Liver (tissue), 9 donors: ENCODE measurements around the gene UNC5A. TPM values are rescaled to one million over a fixed set of nuclear protein-coding genes. Genes with fewer than 3 reads are reported as not detected.

Experiments
- DNase-seq: peaks from one replicate; pipeline ENCODE4 v3.0.0-alpha.2; 2017; ENCODE audit warnings: low spot score
- H3K27ac ChIP-seq, 2 donors: one replicate each; pipeline ENCODE4 v1.7.0; 2013; ENCODE audit warnings: inconsistent platforms in 2 of 2, low read length in 2 of 2, control low read depth in 1 of 2, low read depth in 1 of 2, mild to moderate bottlenecking in 1 of 2
- H3K27me3 ChIP-seq, 4 donors: one replicate each; pipeline versions ENCODE4 v1.6.1 to v1.7.0; 2013; ENCODE audit warnings: low read length in 3 of 4, inconsistent platforms in 1 of 4, mild to moderate bottlenecking in 1 of 4, moderate library complexity in 1 of 4; ENCODE audit not compliant: control insufficient read depth in 4 of 4, insufficient read depth in 4 of 4
- H3K36me3 ChIP-seq, 4 donors: one replicate each; pipeline versions ENCODE4 v1.6.1 to v1.7.0; 2013; ENCODE audit warnings: low read length in 3 of 4, mild to moderate bottlenecking in 3 of 4, low read depth in 1 of 4, moderate library complexity in 1 of 4; ENCODE audit not compliant: control insufficient read depth in 4 of 4, insufficient read depth in 3 of 4
- H3K4me1 ChIP-seq, 4 donors: one replicate each; pipeline versions ENCODE4 v1.6.1 to v1.7.0; 2013; ENCODE audit warnings: low read length in 3 of 4, mild to moderate bottlenecking in 3 of 4, moderate library complexity in 1 of 4; ENCODE audit not compliant: control insufficient read depth in 4 of 4, insufficient read depth in 4 of 4
- H3K4me3 ChIP-seq, 3 donors: one replicate each; pipeline versions ENCODE4 v1.6.1 to v1.7.0; 2013; ENCODE audit warnings: low read length in 3 of 3, control low read depth in 1 of 3, low read depth in 1 of 3, mild to moderate bottlenecking in 1 of 3
- H3K9ac ChIP-seq, 2 donors: one replicate each; pipeline ENCODE4 v1.7.0; 2013; ENCODE audit warnings: low read length in 2 of 2, mild to moderate bottlenecking in 2 of 2, moderate library complexity in 2 of 2, control low read depth in 1 of 2, low read depth in 1 of 2
- H3K9me3 ChIP-seq, 4 donors: one replicate each; pipeline versions ENCODE4 v1.6.1 to v1.7.0; 2013; ENCODE audit warnings: low read length in 3 of 4; ENCODE audit not compliant: control insufficient read depth in 4 of 4
- EGR1 ChIP-seq, 2 donors: IDR thresholded peaks; 2 replicates each; pipeline ENCODE4 v1.6.1; 2016 to 2018; ENCODE audit warnings: antibody characterized with exemption in 2 of 2, low read depth in 2 of 2
- FOXA1 ChIP-seq: IDR thresholded peaks from 2 replicates; pipeline ENCODE4 v1.6.1; 2016; ENCODE audit warnings: antibody characterized with exemption
- FOXA2 ChIP-seq: IDR thresholded peaks from 2 replicates; pipeline ENCODE4 v1.6.1; 2016; ENCODE audit warnings: antibody characterized with exemption
- GABPA ChIP-seq, 2 donors: IDR thresholded peaks in 1 of 2; conservative IDR thresholded peaks in 1 of 2; 2 replicates each; pipeline ENCODE4 v1.6.1; 2016; ENCODE audit warnings: antibody characterized with exemption in 2 of 2, mild to moderate bottlenecking in 1 of 2, moderate library complexity in 1 of 2
- HNF4A ChIP-seq, 2 donors: conservative IDR thresholded peaks; 2 replicates each; pipeline ENCODE4 v1.6.1; 2016; ENCODE audit warnings: antibody characterized with exemption in 2 of 2, mild to moderate bottlenecking in 2 of 2
- HNF4G ChIP-seq: IDR thresholded peaks from 2 replicates; pipeline ENCODE4 v1.6.1; 2016; ENCODE audit warnings: antibody characterized with exemption
- JUND ChIP-seq, 2 donors: IDR thresholded peaks; 2 replicates each; pipeline ENCODE4 v1.6.1; 2016; ENCODE audit warnings: antibody characterized with exemption in 2 of 2
- NR2F2 ChIP-seq: IDR thresholded peaks from 2 replicates; pipeline ENCODE4 v1.6.1; 2016; ENCODE audit warnings: antibody characterized with exemption
- RAD21 ChIP-seq, 2 donors: IDR thresholded peaks; 2 replicates each; pipeline ENCODE4 v1.6.1; 2016; ENCODE audit warnings: antibody characterized with exemption in 2 of 2, mild to moderate bottlenecking in 2 of 2
- RXRA ChIP-seq, 2 donors: IDR thresholded peaks; 2 replicates each; pipeline ENCODE4 v1.6.1; 2017 to 2018; ENCODE audit warnings: antibody characterized with exemption in 2 of 2, mild to moderate bottlenecking in 1 of 2
- SP1 ChIP-seq: IDR thresholded peaks from 2 replicates; pipeline ENCODE4 v1.6.1; 2018; ENCODE audit warnings: antibody characterized with exemption, mild to moderate bottlenecking
- TAF1 ChIP-seq: conservative IDR thresholded peaks from 2 replicates; pipeline ENCODE4 v1.6.1; 2016; ENCODE audit warnings: antibody characterized with exemption, mild to moderate bottlenecking
- YY1 ChIP-seq: IDR thresholded peaks from 2 replicates; pipeline ENCODE4 v1.6.1; 2016; ENCODE audit warnings: antibody characterized with exemption, mild to moderate bottlenecking
- WGBS: extraction: QIAGEN DNeasy Blood & Tissue Kit; methylation state at CpG from one replicate; pipeline ENCODE4 v1.1.7; 2013; 5-methylcytosine and 5-hydroxymethylcytosine counted together
- polyA plus RNA-seq, 2 donors: library from polyadenylated mRNA; stranded (reverse) in 1 of 2; unstranded in 1 of 2; fragments of 200-250 nt in 1 of 2; fragments of >200 nt in 1 of 2; fragmentation: Nextera tagmentation in 1 of 2; extraction: Ambion mirVana in 1 of 2; gene quantifications; one replicate each; pipeline versions ENCODE4 v1.2.1 to v1.2.3, GENCODE V29; 2013 to 2015
- total RNA-seq, 2 donors: library from RNA; depleted of rRNA; stranded (reverse); fragments of >200 nt; gene quantifications; one replicate each; pipeline ENCODE4 v1.2.3, GENCODE V29; 2014
- TF ChIP-seq, protein P1 (sequence below): IDR thresholded peaks from 2 replicates; pipeline ENCODE4 v1.6.1; 2016; ENCODE audit warnings: antibody characterized with exemption
- TF ChIP-seq, protein P2 (sequence below): IDR thresholded peaks from 2 replicates; pipeline ENCODE4 v1.6.1; 2016; ENCODE audit warnings: antibody characterized with exemption, mild to moderate bottlenecking
- TF ChIP-seq, protein P3 (sequence below): IDR thresholded peaks from 2 replicates; pipeline ENCODE4 v1.6.1; 2016; ENCODE audit warnings: antibody characterized with exemption
- TF ChIP-seq, protein P4 (sequence below): IDR thresholded peaks from 2 replicates; pipeline ENCODE4 v1.6.1; 2016; ENCODE audit warnings: antibody characterized with exemption
- TF ChIP-seq, protein P5 (sequence below): fragments of 150-350 bp; IDR thresholded peaks from 2 replicates; pipeline ENCODE4 v1.5.1; 2017; ENCODE audit warnings: improper control_type of control experiment, low read depth, low read length; ENCODE audit not compliant: missing input control
- donor health status: healthy.
- donor health status: healthy.
- donor health status: healthy.
- donor health status: healthy.
- donor health status: healthy.

The UNC5A gene
- total and polyA plus RNA-seq, 4 donors = under 0.01 to 0.07 (median 0.03) TPM; not detected in 1

DNA sequence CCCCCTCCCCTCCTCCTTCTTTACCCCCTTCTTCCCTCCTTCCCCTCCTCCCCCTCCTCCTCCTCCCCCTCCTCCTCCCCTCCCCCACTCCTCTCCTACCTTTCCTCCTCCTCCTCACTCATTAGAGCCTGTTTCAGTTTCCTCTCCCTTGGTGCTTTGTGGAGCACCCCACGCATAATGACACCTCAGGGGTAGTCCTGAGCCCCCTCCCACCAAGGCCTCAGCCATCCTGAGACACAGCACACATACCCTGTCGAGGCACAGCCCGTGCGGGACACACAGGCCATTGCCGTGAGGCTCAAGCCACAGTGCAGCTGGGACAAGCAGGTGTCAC lies 53.4 kb downstream of the UNC5A start:
- WGBS = 72% methylated on average over 5 of the region's 5 CpGs
- no peak for DNase-seq

DNA sequence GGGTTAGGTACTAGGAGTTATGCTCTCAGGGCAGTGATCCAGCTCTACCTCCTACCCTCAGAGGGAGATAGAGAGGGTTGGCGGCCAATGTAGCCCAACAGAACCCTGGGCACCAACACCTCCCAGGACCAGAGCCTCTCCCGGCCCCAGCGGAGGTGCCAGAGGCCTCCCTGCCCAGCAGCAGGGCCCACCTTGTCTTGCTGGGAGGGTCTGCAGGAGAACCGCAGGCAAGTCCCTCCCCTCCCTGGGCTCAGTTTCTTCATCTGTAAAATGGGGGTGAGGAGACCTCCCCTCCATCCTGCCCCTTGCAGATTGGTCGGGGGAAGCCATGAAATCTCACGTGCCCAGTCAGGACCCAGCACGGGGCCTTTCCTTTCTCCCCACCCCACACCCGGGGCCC lies 54.4 kb downstream of the UNC5A start:
- peaks cover 0 to 14% (median 0%) of the 10 kb centered on the region in 4 donors for H3K27me3 ChIP-seq
- no peak overlapping the region for H3K4me3 ChIP-seq
- H3K27ac ChIP-seq = no peak overlapping the region
- peaks cover 0 to under 1% (median 0%) of the 10 kb centered on the region in 4 donors for H3K4me1 ChIP-seq
- H3K9ac ChIP-seq = no peak overlapping the region
- H3K9me3 ChIP-seq = no peaks in the 10 kb centered on the region
- WGBS = 88% methylated on average over 8 of the region's 8 CpGs
- no peak for DNase-seq
- H3K36me3 ChIP-seq = no peaks in the 10 kb centered on the region
- TF ChIP-seq, protein P1, sequence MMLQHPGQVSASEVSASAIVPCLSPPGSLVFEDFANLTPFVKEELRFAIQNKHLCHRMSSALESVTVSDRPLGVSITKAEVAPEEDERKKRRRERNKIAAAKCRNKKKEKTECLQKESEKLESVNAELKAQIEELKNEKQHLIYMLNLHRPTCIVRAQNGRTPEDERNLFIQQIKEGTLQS = no peak
- TF ChIP-seq, protein P2, sequence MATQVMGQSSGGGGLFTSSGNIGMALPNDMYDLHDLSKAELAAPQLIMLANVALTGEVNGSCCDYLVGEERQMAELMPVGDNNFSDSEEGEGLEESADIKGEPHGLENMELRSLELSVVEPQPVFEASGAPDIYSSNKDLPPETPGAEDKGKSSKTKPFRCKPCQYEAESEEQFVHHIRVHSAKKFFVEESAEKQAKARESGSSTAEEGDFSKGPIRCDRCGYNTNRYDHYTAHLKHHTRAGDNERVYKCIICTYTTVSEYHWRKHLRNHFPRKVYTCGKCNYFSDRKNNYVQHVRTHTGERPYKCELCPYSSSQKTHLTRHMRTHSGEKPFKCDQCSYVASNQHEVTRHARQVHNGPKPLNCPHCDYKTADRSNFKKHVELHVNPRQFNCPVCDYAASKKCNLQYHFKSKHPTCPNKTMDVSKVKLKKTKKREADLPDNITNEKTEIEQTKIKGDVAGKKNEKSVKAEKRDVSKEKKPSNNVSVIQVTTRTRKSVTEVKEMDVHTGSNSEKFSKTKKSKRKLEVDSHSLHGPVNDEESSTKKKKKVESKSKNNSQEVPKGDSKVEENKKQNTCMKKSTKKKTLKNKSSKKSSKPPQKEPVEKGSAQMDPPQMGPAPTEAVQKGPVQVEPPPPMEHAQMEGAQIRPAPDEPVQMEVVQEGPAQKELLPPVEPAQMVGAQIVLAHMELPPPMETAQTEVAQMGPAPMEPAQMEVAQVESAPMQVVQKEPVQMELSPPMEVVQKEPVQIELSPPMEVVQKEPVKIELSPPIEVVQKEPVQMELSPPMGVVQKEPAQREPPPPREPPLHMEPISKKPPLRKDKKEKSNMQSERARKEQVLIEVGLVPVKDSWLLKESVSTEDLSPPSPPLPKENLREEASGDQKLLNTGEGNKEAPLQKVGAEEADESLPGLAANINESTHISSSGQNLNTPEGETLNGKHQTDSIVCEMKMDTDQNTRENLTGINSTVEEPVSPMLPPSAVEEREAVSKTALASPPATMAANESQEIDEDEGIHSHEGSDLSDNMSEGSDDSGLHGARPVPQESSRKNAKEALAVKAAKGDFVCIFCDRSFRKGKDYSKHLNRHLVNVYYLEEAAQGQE = no peak
- TF ChIP-seq, protein P3, sequence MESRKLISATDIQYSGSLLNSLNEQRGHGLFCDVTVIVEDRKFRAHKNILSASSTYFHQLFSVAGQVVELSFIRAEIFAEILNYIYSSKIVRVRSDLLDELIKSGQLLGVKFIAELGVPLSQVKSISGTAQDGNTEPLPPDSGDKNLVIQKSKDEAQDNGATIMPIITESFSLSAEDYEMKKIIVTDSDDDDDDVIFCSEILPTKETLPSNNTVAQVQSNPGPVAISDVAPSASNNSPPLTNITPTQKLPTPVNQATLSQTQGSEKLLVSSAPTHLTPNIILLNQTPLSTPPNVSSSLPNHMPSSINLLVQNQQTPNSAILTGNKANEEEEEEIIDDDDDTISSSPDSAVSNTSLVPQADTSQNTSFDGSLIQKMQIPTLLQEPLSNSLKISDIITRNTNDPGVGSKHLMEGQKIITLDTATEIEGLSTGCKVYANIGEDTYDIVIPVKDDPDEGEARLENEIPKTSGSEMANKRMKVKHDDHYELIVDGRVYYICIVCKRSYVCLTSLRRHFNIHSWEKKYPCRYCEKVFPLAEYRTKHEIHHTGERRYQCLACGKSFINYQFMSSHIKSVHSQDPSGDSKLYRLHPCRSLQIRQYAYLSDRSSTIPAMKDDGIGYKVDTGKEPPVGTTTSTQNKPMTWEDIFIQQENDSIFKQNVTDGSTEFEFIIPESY = no peak
- TF ChIP-seq GABPA (IDR thresholded peaks at IDR 0.05 in 1 of 2, conservative IDR thresholded peaks at IDR 0.05 in 1 of 2) = no peak

More for the DNA sequence above, 53.4 kb downstream of the UNC5A start:
- no peak overlapping the region for H3K27ac ChIP-seq
- no peaks in the 10 kb centered on the region for H3K36me3 ChIP-seq
- peaks cover 0 to 14% (median 0%) of the 10 kb centered on the region in 4 donors for H3K27me3 ChIP-seq
- H3K9ac ChIP-seq = no peak overlapping the region
- no peak for TF ChIP-seq HNF4A (conservative IDR thresholded peaks at IDR 0.05)
- no peak for TF ChIP-seq FOXA2
- TF ChIP-seq, protein P3 = no peak
- TF ChIP-seq, protein P4, sequence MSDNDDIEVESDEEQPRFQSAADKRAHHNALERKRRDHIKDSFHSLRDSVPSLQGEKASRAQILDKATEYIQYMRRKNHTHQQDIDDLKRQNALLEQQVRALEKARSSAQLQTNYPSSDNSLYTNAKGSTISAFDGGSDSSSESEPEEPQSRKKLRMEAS = no peak
- no peak for TF ChIP-seq RXRA (IDR thresholded peaks at IDR 0.05)
- TF ChIP-seq, protein P1 = no peak
- no peak for TF ChIP-seq HNF4G
- no peak for TF ChIP-seq FOXA1
- TF ChIP-seq TAF1 = no peak
- TF ChIP-seq EGR1 (IDR thresholded peaks at IDR 0.05; ENCODE audit: low read depth in 2 of 2) = no peak
- no peak for TF ChIP-seq YY1
- no peak for TF ChIP-seq JUND (IDR thresholded peaks at IDR 0.05)
- TF ChIP-seq, protein P2 = no peak
- no peak for TF ChIP-seq SP1
- TF ChIP-seq, protein P5, sequence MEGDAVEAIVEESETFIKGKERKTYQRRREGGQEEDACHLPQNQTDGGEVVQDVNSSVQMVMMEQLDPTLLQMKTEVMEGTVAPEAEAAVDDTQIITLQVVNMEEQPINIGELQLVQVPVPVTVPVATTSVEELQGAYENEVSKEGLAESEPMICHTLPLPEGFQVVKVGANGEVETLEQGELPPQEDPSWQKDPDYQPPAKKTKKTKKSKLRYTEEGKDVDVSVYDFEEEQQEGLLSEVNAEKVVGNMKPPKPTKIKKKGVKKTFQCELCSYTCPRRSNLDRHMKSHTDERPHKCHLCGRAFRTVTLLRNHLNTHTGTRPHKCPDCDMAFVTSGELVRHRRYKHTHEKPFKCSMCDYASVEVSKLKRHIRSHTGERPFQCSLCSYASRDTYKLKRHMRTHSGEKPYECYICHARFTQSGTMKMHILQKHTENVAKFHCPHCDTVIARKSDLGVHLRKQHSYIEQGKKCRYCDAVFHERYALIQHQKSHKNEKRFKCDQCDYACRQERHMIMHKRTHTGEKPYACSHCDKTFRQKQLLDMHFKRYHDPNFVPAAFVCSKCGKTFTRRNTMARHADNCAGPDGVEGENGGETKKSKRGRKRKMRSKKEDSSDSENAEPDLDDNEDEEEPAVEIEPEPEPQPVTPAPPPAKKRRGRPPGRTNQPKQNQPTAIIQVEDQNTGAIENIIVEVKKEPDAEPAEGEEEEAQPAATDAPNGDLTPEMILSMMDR = no peak
- TF ChIP-seq NR2F2 = no peak
- no peak for TF ChIP-seq RAD21 (IDR thresholded peaks at IDR 0.05)
- TF ChIP-seq GABPA (IDR thresholded peaks at IDR 0.05 in 1 of 2, conservative IDR thresholded peaks at IDR 0.05 in 1 of 2) = no peak
- no peaks in the 10 kb centered on the region for H3K4me1 ChIP-seq
- H3K9me3 ChIP-seq = no peaks in the 10 kb centered on the region
- no peak overlapping the region for H3K4me3 ChIP-seq
